HG02970 (cell line): ENCODE data around the gene MRPL32.

Experiments
- ATAC-seq: cut with Tn5 transposase; IDR thresholded peaks from one replicate; pipeline ENCODE4 v1.9.1; 2021; ENCODE audit warnings: mild to moderate bottlenecking, moderate library complexity, moderate number of reproducible peaks; ENCODE audit not compliant: unreplicated experiment, low FRiP score

MRPL32 gene

DNA sequence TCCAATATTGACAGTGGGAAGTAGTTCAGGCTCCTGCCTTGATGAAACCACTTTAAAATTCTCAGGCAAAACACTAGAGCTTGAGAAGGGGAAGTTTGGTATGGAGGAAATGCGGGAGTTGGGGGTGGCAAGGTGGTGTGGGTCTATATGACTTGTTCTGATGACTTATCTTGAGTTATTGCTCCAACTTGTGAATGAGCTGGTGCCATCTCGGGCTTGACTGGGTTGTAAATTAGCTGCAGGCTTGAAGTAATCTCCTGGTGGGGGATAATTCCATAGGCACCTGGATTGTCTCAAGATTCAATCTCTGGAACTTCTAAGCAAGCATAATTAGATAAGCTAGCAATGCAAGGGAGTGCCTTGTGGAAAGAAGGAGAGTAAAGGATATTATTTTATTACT is 29.0 kb downstream of the MRPL32 start:
- no peak for ATAC-seq

- no peak for ATAC-seq
Measured at GRCh38 chr7:42964293-42964692, 32.1 kb downstream of the MRPL32 start.

GRCh38 chr7:42964849-42965805 is 33.0 kb downstream of the MRPL32 start:
- no peak for ATAC-seq

DNA sequence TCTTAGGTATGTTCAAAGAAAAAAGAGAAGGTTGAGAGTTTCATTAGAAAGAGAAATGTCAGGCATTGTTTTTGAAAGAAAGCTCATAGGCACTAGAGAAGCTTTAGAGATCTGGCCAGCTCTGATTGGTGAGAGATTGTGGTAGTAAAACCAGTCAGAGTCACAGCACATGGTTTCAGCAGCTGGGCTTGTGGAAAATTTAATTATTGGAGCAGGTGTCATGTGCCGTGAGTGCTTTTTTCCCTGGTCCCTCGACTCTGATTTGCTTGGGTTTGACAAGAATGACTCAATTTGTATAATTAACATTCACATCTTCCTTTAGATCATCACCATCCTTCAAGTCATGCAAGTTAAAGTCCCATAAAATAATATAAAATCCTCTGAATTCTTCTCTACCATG is 35.2 kb downstream of the MRPL32 start:
- no peak for ATAC-seq

DNA sequence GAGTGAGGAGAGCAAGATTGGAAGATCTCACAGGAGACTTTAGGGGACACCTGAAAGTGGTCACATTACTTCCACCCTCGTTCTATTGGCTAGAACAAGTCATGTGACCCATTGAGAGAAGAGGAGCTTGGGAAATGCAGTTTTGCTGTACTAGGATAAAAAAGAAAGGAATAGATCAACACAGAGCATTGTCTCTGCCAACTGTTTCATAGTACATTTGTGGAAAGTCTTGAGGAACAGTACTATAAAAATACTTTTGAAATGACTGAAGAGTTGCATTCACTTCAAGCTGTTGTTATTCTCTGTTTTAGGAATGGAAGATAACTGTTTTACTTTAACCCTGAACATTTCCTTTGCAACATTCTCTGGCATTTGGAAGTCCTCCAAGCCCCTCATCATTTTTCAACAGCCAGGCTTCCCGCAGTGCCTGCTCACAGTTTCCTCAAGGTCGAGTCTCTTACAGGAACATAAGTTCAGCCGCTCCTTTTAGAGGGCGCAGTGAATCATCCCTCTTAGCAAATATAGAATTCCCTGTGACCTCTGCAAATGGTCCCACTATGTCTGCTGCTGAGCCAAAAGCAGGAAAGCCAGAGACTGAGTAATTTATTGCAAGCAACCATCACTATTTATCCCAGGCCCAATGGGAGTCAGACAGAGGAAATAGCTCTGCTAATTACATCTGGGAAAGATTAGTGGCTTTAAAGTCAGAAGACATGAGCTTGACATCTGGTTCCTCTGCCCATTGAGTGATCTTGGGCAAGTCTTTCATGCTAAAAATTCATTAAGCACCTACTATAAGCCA is 40.7 kb downstream of the MRPL32 start:
- ATAC-seq: no peak

- ATAC-seq: no peak
Measured at GRCh38 chr7:42976371-42976770, 44.2 kb downstream of the MRPL32 start.

DNA sequence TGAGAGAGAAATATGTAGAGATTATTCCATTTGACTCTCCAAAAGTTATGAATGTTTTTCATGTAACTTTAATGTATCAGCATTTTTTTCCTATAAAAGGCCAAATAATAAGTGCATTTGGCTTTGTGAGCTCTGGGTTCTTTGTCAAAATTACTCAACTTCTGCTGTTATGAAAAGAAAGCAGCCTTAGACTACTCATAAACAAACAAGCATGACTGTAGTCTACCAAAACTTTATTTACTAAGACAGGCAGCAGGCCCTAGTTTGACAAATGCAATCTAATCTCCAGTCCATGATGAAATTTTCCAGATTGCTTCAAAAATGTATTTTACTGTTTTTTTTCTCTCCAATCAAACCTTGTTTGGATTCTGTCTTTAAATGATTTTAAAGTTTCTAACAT is 46.3 kb downstream of the MRPL32 start:
- ATAC-seq: no peak

DNA sequence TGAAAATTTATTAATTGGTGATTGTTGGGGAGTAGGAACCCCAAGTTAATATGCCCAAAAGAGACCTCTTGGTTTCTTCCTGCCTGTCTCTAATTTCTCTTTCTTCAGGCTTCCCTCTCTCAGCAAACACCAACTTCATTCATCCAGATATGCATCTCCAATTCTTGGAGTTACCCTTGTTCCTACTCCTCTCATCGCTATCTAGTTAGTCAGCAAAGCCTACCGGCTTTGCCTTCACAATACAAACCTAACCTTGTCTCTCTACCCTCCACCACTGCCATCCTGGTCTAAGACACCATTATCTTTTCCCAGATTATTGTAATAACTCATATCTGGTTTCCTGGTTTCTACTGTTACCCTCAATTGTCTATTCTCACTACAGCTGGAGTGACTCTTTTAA is 47.9 kb downstream of the MRPL32 start:
- ATAC-seq: no peak

- ATAC-seq: no peak
Measured at GRCh38 chr7:42980514-42980913, 48.3 kb downstream of the MRPL32 start.

GRCh38 chr7:42981601-42982000 is 49.4 kb downstream of the MRPL32 start:
- no peak for ATAC-seq

- no peak for ATAC-seq
Measured at GRCh38 chr7:42982604-42983115, 50.5 kb downstream of the MRPL32 start.

- ATAC-seq: no peak
Measured at GRCh38 chr7:42984137-42984536, 52.0 kb downstream of the MRPL32 start.

- no peak for ATAC-seq
Measured at GRCh38 chr7:42986213-42986612, 54.0 kb downstream of the MRPL32 start.

DNA sequence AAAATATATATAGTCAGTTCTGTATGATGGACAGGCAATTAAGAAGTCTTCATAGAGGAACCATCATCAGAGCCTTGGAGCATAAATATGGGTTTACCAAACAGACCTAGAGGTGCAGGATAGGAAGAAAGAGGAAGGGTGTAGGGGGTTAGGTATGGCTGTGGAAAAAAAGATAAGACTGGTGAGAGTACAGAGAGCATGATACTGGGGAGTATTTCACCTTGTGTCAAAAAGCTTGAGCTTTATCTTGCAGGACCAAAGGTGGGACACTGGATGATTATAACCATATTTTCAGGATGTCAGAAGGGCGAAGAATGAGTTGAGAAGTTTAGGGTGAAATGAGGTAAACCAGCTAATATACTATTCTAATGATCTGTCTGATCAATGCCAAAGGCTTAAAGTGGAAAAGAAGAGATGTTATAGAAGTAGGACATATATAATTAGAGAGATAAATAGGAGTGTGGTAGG is 54.6 kb downstream of the MRPL32 start:
- ATAC-seq: no peak
